Endometrial microvascular endothelial cells (primary cell): ENCODE measurements around the gene GALK2. TPM values are rescaled to one million over a fixed set of nuclear protein-coding genes. Genes with fewer than 3 reads are reported as not detected.
"Not testable (repeated sequence)": the region's sequence is repeated elsewhere in the genome, so short reads cannot be mapped to it uniquely, and the experiment has no call there.

ENCODE experiments used
- in situ Hi-C: cut with HindIII; loops from 2 replicates; pipeline ENCODE4 v1.10.0; 2017; ENCODE audit warnings: low sequenced_read_pairs, low pct_unique_long_range_greater_than_20kb; ENCODE audit errors: inconsistent ontology term
- total RNA-seq: library from RNA; depleted of rRNA; stranded (reverse); fragments of >200 nt; gene quantifications from one replicate; pipeline ENCODE4 v1.2.3, GENCODE V29; 2015; ENCODE audit errors: inconsistent ontology term

GALK2 gene
- total RNA-seq, 1 donor from 2014 or later = 57.7 TPM

DNA sequence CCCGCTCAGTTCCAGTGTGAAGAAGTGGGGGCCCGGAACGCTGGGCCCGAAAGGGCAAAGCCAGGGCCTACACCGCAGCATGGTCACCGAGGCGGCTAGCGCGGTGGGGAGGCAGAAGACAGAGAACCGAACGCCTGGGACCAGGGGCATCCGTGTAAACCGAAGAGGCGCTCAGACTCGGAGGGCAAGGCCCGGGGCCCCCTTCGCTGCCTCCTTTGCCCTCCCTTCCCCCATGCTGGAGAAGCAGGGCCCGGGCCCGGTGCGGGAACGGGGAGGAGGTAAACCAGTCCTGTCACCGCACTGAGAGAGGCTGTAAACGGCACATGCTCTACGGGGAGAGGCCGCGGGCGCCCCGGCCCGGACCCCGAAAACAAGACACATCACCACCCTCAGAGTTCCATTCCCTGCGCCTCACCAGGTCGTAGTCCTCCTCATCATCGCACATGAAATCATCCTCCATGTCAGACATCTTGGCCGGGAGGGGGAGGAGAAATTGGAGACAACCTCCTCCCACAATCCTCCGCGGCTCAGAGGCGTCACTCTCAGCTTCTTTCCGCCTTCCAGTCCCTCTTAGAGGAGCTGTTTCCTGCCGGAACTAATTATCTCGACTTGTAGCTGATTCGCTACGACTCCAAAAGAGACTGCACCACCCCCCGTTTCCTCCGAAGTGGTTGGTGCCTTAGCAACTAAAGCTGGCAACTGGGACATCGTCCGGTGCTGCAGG lies 14.8 kb upstream of the GALK2 start, which contains the start of gene COPS2:
Gene COPS2 (minus strand): TSS at position 490 of the 724 bp plus-strand sequence. CDS start 21 bp downstream, at position 469.
- in situ Hi-C loops = no loop called here

DNA sequence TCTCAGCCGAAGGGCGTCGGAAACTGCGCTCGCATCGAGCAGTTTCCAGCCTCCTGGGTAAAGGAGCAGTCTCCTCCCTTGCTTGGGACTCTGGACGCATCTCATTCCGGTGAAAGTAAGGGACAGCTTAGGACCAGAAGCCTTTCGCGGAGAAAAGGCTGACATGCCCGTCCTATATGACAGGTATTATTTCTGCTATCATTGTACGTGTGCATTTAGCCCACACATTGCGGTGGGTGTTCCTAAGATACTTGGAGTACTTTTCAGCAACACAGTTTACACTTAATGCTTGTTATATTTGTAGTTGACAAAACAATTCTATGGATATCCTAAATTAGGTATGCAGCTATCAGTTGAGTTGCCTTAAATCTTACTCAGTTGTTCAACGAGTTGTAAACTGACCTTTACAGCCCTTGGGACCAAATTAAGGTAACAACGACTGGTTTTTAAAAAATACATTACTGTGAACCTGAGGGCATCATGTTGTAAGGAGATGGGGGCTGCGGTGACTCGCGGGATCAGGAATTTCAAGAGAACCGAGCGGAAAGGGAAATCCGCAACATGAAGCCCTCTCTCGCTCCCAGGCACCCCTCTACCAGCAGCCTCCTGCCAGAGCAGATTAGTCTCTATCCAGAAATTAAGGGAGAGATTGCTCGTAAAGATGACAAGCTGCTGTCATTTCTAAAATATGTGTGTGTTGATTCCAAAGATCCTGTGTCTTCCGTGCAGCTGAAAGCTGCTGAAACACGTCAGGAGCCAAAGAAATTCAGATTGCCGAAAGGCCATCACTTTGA lies 14.0 kb upstream of the GALK2 start:
- in situ Hi-C loops = no loop called here

DNA sequence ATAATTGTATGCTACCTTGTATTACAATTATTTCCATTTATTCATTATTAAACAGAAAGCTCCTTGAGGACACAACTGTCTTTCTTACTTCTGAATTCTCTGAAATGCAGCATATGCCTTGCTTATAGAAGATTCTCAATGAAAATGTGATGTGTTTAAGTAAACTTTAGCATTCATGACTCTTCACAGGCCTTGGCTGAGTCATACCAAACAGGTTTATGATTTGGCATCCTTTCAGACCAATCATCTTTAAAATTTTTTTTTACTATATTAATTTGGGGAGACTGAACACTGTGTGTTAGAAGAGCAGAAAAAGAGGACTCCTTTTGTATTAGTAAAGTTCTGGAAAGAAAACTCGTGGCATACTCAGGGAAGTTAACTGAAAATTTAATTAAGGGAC lies 6.4 kb upstream of the GALK2 start:
- in situ Hi-C loops = no loop called here

DNA sequence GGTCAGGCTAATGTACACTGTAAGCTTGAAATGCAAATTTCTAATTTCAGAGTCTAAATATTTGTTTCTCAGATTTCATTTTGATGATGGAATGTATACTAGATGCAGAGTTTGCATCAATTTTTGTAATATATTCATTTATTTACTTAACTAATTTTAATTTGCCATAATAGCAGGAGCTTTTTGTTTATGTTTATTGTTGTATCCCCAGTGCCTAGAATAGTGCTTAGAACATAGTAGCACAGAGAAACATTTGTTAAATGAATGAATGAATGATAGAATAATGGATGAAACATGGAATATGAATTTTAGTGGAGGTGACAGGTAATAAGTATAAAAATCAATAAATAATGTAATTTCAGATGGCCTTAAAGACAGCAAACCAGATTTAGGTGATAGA lies 5.2 kb upstream of the GALK2 start:
- in situ Hi-C loops = no loop called here

DNA sequence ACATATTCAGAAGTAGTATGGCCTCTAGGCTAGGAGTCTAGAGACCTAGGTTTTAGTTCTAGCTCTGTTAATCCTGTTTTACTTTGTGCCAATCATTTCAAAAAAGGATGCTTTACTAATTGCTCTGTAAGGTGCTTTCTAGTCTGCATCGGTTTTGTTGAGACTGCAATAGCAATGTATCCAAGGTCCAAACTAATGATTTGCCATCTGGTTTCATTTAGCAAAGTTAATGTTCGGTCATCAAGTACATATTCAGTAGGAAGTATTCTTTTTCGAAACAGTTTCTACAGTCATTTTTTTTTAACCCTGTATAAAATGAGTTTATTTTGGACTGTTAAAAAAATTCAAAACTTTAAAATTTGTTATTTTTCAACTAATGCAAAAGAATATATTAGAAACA lies 2.0 kb upstream of the GALK2 start:
- in situ Hi-C loops = no loop called here

DNA sequence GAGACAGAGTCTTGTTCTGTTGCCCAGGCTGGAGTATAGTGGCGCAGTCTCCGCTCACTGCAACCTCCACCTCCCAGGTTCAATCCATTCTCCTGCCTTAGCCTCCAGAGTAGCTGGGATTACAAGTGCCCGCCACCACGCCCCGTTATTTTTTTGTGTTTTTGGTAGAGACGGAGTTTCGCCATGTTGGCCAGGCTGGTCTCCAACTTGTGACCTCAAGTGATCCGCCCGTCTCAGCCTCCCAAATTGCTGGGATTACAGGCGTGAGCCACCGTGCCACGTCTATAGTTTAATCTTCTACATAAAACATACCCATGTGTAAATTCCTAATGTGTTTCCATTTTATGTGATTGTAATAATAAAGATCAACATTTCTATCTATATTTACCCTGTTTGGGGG lies 1.7 kb downstream of the GALK2 start:
- in situ Hi-C loops = no loop called here

DNA sequence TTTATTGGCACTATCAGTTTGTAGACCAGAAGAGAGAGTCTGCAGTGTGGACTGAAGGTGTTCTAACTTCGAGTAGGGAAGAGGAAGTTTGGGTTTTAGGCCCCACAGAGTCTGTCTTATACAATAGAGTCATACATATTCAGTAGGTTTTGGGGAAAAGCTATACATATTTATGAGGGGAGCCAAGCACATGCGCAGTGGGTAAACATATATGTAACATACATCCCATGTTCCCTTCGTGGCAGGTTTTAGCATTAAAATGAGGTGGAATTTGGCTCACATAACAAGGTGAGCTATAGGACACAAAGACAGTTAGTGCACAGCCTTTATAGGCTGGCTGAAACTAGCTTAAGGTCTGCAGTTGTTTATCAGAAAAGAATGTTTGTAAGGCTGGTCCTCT lies 4.9 kb downstream of the GALK2 start:
- in situ Hi-C loops = no loop called here

DNA sequence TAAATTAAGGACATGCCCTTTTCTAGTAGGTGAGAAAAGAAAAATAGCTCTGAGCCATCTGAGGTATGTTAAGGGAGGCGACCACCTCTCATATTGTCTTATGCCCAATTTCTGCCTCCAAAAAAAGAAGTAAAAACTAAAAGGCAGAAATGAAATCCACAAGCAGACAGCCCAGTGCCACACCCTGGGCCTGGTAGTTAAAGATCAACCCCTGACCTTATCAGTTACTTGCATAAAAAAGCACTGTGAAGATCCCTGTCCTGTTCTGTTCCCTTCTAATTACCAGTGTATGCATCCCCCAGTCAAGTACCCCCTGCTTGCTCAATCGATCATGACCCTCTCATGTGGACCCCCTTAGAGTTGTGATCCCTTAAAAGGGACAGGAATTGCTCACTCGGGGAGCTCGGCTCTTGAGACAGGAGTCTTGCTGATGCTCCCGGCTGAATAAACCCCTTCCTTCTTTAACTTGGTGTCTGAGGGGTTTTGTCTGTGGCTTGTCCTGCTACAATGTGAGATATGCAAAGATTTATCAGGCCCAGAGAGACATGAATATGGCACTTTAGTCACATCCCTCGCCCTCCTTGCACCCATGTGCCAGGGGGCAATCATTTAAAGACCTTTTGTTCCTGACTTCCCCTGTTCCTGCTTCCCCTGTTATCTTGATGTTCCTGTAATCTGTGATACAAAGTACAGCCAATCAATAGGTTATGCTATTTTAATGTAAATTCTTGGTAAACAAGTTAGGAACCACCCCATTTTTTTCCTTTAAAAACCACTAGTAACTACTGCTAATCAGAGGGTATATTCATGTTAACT lies 5.7 kb downstream of the GALK2 start:
- in situ Hi-C loops = not testable (repeated sequence)

DNA sequence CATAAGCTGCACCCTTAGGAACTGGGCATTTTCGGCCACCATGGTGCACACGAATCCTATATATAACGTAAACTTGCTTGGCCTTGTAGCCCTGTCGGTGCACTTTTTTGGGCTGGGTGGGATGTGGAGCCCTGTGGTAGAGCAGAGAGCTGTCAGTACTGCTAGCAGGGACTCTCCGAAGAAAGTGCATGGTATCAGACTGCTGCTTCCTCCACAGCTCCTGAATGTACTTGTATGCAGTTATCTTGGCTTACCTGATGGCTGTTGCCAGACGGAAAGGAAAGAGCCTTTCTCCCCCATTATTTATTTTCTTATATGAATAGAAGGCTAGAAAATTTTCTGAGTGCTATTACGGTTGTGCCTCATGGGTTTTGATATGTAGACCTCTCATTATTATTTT lies 8.4 kb downstream of the GALK2 start:
- in situ Hi-C loops = no loop called here

DNA sequence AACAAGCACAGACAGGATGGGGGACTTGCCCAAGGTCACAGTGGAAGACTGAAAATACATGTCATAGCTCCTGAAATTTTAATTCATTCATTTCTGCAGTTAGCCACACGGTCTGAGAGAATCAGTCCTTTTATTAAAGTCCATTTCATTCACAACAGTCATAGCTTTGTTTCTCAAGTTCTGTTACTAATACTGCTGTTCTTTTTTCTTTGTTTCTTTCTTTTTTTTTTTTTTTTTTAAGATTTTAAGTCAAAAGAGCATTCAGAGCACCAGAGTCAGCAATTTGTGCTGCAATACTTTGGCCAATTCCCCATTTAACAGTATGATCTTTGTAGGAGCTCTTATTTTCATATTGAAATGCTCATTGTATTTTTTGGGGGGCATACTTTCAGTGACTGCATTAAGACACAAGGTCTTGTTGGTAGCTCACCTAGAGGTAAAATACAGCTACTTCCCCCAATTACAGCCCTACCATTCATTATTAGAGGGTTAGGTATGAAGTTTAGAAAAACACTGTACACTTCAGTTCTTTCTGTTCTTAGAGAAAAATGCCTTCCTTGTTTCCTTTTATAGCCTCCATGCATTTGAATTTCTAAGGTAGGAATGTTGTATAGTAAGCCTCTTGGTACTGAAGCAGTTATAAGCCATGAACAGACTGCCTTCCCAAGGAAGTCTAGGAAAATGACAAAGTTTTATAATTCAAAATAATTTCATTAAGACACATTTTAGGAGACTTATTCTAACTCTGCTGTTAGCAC lies 9.6 kb downstream of the GALK2 start:
- in situ Hi-C loops = no loop called here

DNA sequence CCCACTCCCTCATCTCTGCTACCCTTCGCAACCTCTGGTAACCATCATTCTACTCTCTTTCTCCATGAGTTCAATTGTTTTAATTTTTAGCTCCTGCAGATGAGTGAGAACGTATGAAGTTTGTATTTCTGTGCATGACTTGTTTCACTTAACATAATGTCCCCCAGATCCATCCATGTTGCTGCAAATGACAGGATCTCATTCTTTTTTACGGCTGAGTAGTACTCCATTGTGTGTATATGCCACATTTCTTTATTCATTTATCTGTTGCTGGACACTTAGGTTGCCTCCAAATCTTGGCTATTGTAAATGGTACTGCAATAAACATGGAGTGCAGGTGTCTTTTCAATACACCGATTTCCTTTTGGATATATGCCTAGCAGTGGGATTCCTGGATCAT lies 12.1 kb downstream of the GALK2 start:
- in situ Hi-C loops = no loop called here

DNA sequence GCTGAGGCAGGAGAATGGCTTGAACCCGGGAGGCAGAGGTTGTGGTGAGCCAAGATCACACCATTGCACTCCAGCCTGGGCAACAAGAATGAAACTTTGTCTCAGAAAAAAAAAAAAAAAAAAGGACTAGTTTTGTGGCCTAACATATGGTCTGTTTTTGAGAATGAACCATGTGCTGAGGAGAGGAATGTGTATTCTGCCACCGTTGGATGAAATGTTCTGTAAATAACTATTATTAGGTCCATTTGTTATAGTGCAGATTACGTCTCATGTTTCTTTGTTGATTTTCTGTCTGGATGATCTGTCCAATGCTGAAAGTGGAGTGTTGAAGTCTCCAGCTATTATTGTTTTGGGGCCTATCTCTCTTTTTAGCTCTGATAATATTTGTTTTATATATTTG lies 13.7 kb downstream of the GALK2 start:
- in situ Hi-C loops = not testable (repeated sequence)

DNA sequence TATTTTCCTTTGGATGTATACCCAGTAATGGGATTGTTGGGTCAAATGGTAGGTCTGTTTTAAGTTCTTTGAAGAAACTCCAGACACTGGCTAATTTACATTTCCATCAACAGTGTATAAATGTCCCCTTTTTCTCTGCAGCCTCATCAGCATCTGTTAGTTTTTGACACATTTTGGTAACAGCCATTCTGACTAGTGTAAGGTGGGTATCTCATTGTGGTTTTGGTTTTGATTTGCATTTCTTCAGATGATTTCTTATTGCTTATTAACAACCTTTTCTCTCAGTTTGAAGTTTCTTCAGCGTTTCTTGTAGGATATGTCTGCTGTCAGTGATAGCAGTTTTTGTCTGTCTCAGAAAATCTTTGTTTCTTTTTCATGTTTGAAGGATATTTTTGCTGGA lies 15.4 kb downstream of the GALK2 start:
- in situ Hi-C loops = no loop called here

DNA sequence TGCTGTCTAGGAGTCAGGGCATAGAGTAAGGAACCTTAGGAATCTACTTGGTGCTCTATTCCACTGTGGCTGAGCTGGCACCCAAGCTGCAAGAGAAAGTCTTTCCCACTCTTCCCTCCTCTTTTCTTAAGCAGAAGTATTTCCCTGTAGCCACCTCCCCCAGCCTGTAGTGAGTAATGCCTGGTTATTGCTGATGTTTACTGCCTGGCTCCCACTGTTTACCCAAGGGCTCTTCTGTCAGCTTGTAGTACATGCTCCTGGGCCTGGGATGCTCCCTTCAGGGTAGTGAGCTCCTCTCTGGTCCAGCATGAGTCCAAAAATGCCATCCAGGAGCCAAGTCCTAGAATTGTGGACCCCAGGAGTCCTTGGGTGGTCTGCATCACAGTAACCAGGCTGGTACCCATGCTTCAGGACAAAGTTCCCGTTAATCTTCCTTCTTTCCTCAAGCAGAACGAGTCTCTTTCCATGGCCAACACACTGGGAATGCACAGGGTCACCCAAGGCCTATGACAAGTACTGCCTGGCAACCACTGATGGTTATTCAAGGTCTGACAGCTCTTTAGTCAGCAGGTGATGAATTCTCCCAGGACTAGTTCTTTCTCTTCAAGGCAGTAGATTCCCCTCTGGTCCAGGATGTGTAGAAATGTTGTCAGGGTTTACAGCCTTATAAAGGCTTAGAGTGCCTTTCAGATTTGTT lies 17.6 kb downstream of the GALK2 start:
- in situ Hi-C loops = no loop called here

DNA sequence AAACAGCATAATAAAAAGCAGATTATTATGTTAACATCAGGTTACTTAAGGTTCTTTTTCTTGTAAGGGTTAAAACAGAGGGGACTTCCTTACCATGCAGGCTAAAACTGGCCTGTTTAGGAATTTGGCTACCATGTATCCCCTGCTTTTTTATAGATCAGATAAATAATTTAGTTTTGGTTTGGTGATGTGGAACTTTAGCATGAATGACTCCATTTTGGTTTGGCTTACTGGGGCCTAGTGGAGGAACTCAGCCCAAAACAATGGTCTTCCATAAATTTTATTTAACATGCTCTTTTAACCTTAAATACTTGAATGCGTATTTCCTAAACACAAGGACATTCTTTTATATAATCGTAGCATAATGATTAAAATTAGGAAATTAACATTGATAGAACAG lies 18.9 kb downstream of the GALK2 start:
- in situ Hi-C loops = no loop called here

DNA sequence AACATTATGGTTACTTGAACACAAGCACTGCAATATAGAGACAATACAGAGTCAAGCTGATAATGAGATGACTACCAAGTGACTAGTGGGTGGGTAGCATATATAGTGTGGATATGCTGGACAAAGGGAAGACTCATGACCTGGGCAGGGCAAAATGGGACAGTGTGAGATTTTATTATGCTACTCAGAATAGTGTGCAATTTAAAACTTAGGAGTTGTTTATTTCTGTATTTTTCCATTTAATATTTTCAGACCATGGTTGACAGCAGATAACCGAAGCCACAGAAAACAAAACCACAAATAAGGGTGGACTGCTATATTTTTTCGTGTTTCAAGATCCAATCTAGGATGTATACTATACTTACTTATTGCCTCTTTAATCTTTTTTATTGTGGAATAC lies 19.6 kb downstream of the GALK2 start:
- in situ Hi-C loops = no loop called here

DNA sequence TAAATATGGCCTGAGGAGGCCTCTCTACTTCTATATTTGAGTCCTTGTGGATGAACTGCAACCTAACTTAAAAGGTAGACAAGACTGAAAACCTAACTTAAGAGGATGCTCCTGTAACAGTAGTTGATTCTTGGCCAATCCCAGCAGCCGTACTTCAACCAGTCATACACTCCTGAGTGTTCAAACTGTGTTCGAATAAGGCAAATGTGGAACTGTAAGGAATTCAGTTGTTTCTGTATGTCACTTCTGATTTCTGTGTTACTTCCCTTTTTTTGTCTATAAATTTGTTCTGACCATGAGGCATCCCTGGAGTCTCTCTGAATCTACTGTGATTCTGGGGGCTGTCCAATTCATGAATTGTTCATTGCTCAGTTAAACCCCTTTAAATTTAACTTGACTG lies 20.5 kb downstream of the GALK2 start:
- in situ Hi-C loops = no loop called here

DNA sequence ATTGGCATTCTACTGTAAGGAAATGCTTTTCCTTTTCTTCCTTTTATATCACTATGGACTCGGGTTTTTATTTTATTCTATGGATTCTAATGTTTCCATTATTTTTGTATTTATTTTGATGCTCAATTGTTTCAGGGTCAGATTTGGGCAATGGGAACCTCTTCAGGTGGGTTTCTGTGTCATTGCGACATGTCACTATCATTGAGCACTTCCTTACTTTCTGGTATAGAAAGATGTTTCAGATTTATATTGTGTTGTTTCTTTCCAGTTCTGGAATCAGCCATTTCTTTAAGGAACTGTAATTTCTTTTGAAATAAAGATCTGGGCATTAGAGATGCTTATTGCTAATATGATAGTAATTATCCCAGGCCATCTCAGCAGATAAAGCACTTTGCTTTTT lies 21.8 kb downstream of the GALK2 start:
- in situ Hi-C loops = no loop called here
